NCI-H82 (cell line): ENCODE measurements around the gene SEC24A.
"Not testable (repeated sequence)": the region's sequence is repeated elsewhere in the genome, so short reads cannot be mapped to it uniquely, and the experiment has no call there.

Experiments
- DNase-seq: peaks from one replicate; lab custom pipeline; 2025; lab: John Stamatoyannopoulos, UW

Gene SEC24A

DNA sequence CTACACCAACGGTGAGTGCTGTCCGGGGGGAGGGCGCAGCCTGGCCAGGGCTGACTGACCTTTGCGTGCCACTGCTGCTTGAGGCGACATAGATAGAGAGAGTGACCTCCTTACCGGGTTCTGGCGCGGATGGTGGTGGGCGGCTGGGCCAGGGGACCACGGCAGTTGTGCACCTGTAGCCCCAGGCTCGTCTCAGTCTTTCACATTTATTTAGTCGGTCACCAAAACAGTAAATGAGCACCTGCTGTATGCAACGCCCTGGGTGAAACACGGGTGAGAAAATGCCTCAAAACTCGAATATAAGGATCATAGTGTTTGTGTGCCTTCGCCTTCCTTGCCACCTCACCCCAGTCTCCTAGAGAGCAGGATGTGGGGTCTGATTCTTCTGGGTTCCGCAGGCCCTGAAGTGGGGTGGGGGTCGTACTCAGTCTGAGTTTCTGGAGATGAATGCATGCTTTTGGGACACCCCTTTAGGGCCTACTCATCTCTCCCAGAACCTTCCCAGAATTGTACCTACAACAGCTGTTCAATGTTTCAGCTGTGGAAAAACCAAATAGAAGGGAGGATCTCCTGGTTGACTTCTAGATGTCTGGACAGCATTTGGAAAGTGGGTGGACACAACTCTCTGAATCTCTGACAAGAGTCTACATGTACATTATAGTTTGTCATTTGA is 714 bp downstream of the SEC24A start:
- DNase-seq, result no peak

DNA sequence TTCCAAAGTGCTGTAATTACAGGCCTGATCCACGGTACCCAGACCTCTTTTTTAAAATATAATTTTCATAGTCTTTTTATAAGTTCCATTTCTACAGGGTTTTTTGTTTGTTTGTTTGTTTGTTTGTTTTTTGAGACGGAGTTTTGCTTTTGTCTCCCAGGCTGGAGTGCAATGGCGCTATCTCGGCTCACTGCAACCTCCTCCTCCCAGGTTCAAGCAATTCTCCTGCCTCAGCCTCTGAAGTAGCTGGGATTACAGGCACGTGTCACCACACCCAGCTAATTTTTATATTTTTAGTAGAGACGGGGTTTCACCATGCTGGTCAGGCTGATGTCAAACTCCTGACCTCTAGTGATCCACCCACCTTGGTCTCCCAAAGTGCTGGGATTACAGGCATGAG is 2.1 kb downstream of the SEC24A start:
- not testable (repeated sequence) for DNase-seq

DNA sequence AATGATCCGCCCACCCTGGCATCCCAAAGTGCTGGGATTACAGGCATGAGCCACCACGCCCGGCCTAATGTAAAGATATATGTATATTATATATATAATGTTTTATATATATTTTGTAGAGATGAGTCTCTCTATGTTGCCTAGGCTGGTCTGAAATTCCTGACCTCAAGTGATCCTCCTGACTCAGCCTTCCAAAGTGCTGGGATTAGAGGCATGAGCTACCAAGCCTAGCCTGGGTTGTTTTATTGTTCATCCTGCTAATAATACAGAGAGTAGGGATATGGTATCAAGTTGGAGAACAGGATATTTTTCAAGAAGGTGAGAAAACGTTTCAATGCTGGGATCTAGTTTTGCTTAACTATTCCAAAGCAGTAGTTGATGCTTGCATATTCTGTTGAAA is 2.9 kb downstream of the SEC24A start:
- no peak for DNase-seq

DNA sequence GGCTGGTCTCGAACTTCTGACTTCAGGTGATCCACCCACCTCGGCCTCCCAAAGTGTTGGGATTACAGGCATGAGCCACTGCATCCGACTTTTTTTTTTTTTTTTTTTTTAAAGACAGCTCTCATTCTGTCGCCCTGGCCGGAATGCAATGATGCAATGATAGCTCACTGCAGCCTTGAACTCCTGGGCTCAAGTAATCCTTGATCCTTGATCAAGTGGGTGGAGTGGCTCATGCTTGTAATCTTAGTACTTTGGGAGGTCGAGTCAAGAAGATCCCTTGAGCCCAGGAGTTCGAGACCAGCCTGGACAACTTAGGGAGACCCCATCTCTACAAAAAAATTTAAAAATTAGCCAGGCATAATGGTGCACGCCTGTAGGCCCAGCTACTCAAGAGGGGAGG is 8.1 kb downstream of the SEC24A start:
- DNase-seq, result no peak

DNA sequence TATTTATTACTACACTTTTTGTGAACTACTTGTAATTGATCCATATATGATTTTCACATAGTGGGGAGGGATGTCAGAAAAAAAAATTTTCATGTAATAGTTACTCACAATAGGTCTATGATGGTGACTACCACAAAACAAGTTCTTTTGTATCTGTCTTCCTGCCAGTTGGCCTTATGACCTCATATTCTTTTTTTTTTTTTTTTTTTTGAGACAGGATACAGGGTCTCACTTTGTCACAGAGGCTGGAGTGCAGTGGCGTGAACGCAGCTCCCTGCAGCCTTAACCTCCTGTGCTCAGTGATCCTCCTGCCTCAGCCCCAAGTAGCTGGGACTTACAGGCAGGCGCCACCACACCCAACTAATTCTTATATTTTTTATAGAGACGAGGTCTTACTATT is 10.9 kb downstream of the SEC24A start:
- no peak for DNase-seq

DNA sequence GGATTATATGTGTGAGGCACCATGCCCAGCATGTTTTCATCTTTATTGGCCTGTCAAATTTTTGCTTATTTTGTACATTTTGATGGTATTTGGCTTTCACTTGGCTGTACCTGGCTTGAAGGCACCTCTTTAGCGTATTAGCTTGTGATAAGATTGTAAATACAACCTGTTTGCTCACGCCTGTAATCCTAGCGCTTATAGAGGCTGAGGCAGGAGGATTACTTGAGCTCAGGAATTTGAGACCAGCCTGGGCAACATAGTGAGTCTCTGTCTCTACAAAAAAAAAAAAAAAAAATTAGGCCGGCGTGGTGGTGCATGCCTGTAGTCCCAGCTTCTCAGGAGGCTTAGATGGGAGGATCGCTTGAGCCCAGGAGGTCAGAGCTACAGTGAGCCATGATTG is 11.3 kb downstream of the SEC24A start:
- DNase-seq, result no peak

DNA sequence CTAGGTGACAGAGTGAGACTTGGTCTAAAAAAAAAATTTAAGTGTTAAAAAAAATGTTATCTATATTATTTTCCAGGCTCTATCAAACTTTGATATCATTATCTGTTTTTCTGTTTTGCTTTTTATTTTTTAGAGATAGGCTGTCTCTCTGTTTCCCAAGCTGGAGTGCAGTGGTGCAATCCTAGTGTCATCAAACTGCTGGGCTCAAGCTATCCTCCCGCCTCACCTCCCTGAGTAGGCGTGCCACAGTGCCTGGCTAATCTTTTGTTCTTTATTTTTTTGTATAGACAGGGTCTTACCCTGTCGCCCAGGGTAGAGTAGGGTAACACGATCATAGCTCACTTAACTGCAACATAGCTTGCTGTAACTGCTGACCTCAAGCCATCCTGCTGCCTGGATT is 14.4 kb downstream of the SEC24A start:
- no peak for DNase-seq

DNA sequence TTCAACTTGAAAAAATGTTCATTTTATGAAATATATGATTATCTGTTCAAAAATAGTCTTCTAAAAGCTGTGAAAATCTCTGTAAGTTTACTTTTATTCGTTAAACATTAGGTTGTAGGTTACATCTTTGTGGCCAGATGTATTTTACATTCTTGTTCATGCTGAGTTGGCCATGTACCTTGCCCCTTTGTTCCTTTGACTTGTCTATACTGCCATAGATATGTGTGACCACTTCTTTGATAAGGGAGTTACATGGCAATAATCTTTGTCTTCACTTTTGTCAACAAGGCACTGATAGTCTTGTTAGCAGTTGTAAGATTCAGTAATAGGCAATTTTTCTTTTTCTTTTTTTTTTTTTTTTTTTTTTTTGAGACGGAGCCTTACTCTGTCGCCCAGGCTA is 15.9 kb downstream of the SEC24A start:
- DNase-seq, result no peak

DNA sequence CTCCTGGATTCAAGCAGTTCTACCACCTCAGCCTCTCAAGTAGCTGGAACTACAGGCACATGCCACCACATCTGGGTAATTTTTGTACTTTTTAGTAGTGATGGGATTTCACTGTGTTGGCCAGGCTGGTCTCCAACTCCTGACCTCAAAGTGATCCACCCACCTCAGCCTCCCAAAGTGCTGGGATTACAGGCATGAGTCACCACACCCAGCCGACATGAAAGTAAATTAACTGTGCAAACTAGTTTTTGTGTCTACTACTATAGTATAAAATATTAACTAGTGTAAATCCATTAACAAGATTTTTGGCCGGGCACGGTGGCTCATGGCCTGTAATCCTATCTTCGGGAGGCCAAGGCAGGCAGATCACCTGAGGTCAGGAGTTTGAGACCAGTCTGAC is 25.0 kb downstream of the SEC24A start:
- not testable (repeated sequence) for DNase-seq

GRCh38 chr5:134677357-134677756 is 28.8 kb downstream of the SEC24A start:
- not testable (repeated sequence) for DNase-seq

DNA sequence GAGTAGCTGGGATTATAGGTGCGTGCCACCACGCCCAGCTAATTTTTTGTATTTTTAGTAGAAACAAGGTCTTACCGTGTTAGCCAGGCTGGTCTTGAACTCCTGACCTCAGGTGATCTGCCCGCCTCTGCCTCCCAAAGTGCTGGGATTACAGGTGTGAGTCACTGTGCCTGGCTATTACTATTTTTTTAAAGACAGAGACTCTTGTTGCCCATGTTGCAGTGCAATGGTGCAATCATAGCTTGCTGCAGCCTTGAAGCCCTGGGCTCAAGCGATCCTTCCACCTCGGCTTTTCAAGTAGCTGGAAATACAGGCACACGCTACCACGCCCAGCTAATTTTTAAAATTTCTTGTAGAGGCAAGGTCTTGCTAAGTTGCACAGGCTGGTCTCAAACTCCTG is 41.6 kb downstream of the SEC24A start:
- not testable (repeated sequence) for DNase-seq

DNA sequence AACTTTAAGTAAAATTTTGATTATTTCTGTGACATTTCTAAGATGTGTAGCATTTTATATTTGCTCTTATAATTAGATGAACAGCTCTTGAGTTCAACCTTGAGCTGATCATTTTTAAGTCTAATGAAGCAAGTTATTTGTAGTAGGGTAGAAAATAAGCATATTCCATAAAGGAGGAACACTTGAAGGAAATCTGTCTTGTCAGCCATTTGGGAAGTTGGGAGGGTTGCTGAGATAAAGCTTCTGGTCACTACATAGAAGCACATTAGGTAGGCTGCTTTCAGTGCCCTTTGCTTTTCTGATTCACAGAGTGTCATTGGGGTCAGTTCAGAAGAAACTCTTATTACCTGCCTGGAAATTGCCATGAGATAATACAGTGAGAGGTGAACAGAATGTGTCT is 44.1 kb downstream of the SEC24A start:
- no peak for DNase-seq

DNA sequence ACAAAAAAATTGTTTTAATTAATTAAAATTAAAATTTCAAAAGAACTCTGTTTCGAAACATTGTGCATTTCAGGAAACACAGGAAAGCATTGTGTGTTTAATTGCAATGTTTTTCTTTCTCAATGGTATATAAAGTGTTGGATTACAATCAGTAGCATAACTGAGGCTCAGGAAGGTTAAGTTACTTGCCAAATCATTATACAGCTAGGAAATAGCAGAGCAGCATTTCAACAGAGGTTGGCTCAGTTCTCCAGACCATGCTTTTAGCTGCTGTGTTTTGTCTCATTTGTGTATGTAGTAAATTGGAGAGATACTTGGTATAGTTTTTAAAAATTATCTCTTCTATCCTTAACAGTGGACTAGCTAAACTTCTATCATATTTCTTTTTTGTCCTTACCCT is 59.7 kb downstream of the SEC24A start:
- DNase-seq, result no peak

- DNase-seq, result no peak
Measured at GRCh38 chr5:134714120-134714519, 65.5 kb downstream of the SEC24A start.

- DNase-seq, result no peak
Measured at GRCh38 chr5:134714541-134714940, 66.0 kb downstream of the SEC24A start.

- DNase-seq, result not testable (repeated sequence)
Measured at GRCh38 chr5:134715466-134715865, 66.9 kb downstream of the SEC24A start.

- DNase-seq, result no peak
Measured at GRCh38 chr5:134724872-134725271, 76.3 kb downstream of the SEC24A start.

- no peak for DNase-seq
Measured at GRCh38 chr5:134732819-134733218, 84.2 kb downstream of the SEC24A start.

DNA sequence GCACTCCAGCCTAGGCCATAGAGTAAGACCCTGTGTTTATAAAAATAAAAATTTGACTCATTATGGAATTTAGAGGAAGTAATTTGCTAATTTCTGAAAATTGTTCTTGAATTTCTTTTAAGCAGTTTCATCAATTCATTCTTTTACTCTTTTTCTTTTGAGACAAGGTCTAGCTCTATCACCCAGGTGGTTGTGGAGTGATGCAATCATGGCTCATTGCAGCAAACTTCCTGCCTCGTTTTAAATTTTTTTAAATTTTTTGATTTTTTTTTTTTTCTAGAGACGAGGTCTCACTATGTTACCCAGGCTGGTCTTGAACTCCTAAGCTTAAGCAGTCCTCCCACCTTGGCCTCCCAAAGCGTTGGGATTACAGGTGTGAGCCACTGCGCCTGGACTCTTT is 86.7 kb downstream of the SEC24A start:
- no peak for DNase-seq

DNA sequence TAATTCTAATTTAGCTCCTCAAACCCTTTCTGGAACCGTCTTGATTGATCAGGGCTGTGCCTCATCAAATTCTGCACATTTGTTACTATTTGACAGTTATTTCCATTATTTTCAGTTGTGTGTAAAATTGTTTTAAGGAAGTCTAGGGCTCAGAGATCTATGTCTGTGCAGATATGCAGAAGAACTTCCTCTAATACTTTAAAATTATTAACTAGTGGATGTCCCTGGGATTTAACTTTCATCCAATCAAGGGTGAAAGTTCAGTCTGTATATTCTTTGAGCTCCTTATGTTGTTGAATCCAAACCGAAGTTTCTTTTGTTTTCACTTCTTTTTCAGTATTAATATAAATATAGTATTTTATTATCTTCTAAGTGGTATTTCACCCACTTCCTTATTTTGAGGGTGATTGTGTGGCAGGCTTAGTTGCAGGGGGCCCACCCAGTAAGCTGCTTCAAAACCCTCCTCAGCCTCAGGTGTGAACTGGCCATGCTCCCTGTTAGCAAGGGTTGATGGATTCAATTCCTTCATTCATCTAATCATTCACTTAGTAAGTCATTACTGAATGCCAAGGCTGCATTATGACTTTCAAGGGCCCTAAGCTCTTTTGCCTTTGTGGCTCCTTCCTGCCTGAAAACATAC is 87.7 kb downstream of the SEC24A start:
- no peak for DNase-seq

- DNase-seq, result peak; percentile 98
Measured at GRCh38 chr5:134738133-134738962, 89.8 kb downstream of the SEC24A start, which contains the start of gene CAMLG. TSS of gene CAMLG (plus strand) at chr5:134738548. CDS start at chr5:134738621, 73 bp downstream.

- peak; percentile 51 for DNase-seq
Measured at GRCh38 chr5:134738963-134739661, 90.5 kb downstream of the SEC24A start.
